ENCODE results near the gene PIK3AP1.

The PIK3AP1 gene

DNA sequence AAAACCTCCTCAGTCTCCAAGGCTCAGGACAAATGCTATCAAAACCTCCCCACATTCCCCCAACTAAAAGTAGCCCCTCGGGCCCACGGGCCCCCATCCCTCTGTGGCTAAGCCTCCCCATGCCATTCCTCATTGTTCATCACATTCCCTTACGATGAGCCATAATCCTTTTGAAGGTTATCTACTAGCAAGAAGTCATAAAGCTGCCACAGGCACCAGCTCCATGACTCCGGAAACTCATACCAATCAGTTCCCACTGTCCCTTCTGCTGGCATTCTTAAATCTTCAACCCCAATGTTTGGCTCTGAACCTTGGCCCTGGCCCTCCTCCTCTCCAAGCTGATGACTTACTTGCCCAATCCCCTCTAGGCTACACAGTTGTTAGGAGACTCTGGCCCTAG lies 114.1 kb downstream of the PIK3AP1 start:
- TF ChIP-seq, protein P1, sequence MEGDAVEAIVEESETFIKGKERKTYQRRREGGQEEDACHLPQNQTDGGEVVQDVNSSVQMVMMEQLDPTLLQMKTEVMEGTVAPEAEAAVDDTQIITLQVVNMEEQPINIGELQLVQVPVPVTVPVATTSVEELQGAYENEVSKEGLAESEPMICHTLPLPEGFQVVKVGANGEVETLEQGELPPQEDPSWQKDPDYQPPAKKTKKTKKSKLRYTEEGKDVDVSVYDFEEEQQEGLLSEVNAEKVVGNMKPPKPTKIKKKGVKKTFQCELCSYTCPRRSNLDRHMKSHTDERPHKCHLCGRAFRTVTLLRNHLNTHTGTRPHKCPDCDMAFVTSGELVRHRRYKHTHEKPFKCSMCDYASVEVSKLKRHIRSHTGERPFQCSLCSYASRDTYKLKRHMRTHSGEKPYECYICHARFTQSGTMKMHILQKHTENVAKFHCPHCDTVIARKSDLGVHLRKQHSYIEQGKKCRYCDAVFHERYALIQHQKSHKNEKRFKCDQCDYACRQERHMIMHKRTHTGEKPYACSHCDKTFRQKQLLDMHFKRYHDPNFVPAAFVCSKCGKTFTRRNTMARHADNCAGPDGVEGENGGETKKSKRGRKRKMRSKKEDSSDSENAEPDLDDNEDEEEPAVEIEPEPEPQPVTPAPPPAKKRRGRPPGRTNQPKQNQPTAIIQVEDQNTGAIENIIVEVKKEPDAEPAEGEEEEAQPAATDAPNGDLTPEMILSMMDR (IDR thresholded peaks at IDR 0.05; ENCODE audit: insufficient read depth, missing control alignments): no peak
- DNase-seq (ENCODE audit: insufficient read length, low spot score) (no peak), FAIRE-seq (no peak)

DNA sequence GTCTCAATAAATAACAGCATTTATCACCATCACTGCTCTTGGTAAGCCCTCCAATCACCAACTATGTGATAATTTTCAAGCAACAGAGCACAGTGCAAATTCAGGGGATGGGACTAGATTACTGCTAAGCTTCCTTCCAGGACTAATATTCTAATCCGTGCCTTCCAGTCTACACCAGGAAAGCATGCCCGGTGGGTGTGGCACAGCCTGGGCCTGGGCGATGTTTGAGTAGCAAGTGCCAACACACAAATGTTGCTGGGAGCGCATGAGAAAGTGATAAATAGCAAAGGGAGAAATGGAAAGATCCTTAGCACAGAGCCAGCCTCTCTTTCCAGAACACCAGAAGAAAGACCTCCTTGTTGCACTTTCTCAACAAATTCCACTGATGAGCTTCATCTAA lies 120.0 kb downstream of the PIK3AP1 start:
- TF ChIP-seq, protein P1 (IDR thresholded peaks at IDR 0.05; ENCODE audit: insufficient read depth, missing control alignments): no peak
- no peak for DNase-seq (ENCODE audit: insufficient read length, low spot score)
- FAIRE-seq: no peak

DNA sequence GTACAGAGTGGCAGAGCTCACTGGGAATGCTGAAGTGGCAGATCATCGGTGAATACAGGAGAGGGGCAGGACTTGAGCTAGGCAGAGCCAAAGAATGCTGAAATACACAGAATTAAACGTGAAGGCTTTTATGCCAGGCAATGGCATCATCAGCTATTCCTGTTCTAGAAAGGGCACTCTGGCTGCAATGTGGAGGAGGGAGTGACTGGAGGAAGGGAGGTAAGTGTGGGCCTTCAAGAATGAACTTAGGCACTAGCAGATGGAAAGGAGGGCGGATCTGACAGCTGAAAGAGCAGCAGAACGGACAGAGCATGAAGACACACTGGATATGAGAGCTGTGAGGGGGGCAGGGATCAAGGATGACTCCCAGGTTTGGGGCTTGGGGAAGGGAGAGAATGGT lies 121.5 kb downstream of the PIK3AP1 start:
- FAIRE-seq (no peak), DNase-seq (ENCODE audit: insufficient read length, low spot score) (no peak)
- TF ChIP-seq, protein P1 (IDR thresholded peaks at IDR 0.05; ENCODE audit: insufficient read depth, missing control alignments): no peak

DNA sequence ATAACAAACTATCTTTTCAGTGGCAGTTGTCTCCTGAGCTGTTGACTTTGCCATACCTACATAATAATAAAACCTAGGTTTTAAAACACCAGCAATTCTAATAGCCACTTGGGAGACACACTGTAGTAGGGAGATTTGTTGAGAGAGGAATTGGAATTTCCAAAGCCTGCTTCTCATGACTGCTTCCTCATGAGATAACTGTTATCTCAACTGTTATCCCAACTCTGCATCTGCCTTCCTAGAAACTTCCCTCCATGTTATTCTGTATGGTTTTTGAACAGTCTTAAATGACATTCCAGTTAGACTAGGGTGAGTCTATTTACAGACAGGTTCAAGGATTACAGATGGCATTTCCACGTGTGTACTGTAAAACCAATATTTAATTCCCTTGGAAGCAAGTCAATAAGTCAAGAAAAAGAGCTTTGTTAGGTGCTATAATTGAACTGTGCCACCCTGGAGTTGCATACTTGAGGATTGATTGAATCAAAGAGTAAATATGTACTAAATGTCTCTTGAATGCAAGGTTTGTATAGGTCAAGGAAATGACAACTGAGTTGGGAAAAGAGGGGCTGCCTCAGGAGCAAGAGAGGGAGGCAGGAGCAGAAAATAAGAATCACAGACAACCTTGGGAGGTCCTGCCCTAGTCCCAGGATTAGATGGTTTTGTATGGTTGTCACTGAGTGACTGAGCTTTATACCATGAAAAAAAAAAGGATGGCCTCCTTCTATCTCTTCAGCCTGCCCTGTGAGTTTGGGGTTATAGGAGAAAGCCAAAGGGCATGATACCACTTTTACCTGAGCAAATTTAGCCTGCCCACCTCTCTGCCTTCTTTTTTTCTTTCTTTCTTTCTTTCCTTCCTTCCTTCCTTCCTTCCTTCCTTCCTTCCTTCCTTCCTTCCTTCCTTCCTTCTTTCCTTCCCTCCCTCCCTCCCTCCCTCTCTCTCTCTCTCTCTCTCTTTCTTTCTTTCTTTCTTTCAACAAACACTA lies 123.6 kb downstream of the PIK3AP1 start:
- TF ChIP-seq, protein P1 (IDR thresholded peaks at IDR 0.05; ENCODE audit: insufficient read depth, missing control alignments): no peak
- FAIRE-seq (no peak), DNase-seq (ENCODE audit: insufficient read length, low spot score) (no peak)

DNA sequence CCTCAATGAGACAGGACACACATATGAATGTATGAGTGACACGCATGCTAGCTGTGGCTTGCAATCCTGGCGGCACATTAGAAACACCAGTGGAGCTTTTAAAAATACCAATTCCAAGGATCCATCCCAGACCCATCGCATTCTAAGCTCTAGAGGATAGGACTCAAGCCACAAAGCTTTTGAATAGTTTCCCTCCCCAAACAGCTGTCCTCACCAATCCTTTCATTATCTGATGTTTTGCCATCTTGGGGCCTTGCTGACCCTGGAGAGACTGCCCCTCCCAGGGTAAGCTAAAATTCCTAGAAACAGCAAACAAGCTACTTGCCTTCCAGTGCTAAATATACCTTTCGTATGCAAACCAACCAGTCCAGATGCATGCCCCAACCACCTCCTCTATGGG lies 124.6 kb downstream of the PIK3AP1 start:
- DNase-seq (ENCODE audit: insufficient read length, low spot score) (no peak), FAIRE-seq (no peak)
- TF ChIP-seq, protein P1 (IDR thresholded peaks at IDR 0.05; ENCODE audit: insufficient read depth, missing control alignments): no peak

DNA sequence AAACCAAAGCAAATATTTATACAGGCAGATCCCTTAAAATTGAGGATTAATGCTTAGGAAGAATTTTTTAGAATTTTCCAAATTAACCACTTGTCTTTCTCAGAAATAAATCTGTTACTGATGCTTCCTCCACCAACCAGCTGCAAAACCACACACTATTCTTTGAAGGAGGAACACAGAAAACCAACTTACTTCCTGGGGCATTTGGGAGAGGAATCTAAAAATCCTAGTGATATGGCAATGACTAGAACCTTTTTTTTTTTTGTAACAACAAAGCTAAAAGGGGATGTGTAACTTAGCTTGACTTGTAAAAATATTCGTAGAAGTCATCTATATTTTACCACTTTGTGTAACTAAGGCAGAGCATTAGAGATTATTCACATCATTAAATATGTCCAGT lies 128.4 kb downstream of the PIK3AP1 start:
- FAIRE-seq (no peak), DNase-seq (ENCODE audit: insufficient read length, low spot score) (no peak)
- TF ChIP-seq, protein P1 (IDR thresholded peaks at IDR 0.05; ENCODE audit: insufficient read depth, missing control alignments): no peak

Measured in D721Med (cell line).